Raji (cell line): ENCODE data around the gene DALRD3.

ENCODE experiments used
- POLR2A ChIP-seq: IDR thresholded peaks from 2 replicates; pipeline ENCODE4 v1.6.1; 2011; ENCODE audit warnings: low read depth, low read length, control low read depth; ENCODE audit not compliant: insufficient read depth

Gene DALRD3

DNA sequence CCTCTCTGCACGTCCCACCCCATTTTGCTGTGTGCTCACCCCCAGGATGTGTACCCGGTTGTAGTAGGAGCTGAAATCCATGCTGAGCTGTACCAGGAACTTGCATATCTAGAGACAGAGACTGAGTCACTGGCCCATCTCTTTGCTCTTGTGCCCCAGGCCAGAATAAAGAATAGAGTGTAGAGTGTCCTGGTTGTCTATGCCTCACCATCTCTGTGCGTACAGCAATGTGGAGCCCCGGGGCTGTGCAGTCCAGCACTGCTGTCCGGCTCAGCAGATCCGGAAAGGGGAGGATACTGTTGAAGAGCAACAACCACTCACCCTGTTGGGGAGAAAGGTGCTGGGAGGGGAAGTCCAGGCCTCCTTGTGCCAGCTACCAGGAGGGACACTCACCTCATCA is 2.6 kb downstream of the DALRD3 start:
- TF ChIP-seq POLR2A: no peak

DNA sequence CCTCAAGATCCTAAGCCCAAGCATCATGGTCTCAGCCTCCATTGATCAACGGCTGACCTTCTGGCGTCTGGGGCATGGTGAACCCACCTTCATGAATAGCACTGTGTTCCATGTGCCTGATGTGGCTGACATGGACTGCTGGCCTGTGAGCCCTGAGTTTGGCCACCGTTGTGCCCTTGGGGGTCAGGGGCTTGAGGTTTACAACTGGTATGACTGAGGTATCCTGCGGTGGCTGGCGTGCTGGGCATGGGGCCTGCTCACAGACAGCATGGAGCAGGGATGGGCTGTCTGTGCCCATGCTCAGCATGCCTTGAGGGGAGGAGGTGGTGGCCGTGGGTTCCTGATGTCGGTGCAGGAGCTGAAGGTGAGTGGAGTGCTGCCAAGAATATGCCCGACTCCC is 3.3 kb downstream of the DALRD3 start:
- TF ChIP-seq POLR2A: no peak

DNA sequence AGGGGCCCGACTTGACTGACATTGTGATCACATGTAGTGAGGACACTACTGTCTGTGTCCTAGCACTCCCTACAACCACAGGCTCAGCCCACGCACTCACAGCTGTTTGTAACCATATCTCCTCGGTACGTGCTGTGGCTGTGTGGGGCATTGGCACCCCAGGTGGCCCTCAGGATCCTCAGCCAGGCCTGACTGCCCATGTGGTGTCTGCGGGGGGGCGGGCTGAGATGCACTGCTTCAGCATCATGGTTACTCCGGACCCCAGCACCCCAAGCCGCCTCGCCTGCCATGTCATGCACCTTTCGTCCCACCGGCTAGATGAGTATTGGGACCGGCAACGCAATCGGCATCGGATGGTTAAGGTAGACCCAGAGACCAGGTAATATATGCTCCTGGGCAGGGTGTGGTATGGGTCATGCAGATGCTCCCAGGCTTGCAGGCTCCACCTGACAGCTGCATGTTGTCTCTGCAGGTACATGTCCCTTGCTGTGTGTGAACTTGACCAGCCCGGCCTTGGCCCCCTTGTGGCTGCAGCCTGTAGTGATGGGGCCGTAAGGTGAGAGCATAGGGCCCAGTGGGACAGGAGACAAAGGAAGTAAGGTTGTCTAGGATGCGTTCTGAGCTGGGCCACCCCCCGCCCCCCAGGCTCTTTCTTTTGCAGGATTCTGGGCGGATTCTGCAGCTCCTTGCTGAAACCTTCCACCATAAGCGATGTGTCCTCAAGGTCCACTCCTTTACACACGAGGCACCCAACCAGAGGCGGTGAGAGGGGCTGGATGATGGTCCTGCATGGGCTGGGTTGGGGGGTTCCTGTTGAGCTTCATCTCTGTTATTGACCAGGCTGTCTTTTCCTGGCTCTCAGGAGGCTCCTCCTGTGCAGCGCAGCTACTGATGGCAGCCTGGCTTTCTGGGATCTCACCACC is 4.4 kb downstream of the DALRD3 start:
- TF ChIP-seq POLR2A: no peak

DNA sequence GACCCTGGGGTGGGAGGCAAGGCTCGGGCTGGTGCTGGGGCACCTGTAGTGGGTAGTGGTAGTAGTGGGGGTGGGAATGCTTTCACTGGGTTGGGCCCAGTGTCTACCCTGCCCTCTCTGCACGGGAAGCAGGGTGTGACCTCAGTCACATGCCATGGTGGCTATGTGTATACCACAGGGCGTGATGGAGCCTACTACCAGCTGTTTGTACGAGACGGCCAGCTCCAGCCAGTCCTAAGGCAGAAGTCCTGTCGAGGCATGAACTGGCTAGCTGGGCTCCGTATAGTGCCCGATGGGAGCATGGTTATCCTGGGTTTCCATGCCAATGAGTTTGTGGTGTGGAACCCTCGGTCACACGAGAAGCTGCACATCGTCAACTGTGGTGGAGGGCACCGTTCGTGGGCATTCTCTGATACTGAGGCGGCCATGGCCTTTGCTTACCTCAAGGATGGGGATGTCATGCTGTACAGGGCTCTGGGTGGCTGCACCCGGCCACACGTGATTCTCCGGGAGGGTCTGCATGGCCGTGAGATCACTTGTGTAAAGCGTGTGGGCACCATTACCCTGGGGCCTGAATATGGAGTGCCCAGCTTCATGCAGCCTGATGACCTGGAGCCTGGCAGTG is 5.2 kb downstream of the DALRD3 start:
- TF ChIP-seq POLR2A: no peak

DNA sequence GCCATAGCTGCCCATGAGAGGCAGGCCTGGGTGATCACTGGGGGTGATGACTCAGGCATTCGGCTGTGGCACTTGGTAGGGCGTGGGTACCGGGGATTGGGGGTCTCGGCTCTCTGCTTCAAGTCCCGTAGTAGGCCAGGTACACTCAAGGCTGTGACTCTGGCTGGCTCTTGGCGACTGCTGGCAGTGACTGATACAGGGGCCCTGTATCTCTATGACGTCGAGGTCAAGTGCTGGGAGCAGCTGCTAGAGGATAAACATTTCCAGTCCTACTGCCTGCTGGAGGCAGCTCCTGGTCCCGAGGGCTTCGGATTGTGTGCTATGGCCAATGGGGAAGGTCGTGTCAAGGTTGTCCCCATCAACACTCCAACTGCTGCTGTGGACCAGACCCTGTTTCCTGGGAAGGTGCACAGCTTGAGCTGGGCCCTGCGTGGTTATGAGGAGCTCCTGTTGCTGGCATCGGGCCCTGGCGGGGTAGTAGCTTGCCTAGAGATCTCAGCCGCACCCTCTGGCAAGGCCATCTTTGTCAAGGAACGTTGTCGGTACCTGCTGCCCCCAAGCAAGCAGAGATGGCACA is 5.9 kb downstream of the DALRD3 start:
- TF ChIP-seq POLR2A: no peak

DNA sequence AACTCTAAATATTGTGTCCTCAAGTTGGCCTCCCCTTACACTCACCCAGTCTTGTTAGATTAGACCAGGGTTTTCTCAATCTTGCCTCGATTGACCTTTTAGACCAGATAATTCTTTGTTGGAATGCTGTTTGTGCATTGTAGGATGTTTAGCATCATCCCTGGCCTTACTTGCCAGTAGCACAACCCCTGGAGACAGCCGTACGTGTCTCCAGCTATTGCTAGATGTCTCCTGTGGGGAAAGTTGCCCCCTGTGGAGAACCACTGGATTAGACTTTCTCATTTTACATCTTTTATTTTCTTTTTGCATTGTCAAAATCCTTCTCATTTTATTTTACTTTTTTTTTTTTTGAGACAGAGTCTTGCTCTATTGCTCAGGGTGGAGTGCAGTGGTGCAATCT is 9.0 kb downstream of the DALRD3 start:
- no peak for TF ChIP-seq POLR2A

DNA sequence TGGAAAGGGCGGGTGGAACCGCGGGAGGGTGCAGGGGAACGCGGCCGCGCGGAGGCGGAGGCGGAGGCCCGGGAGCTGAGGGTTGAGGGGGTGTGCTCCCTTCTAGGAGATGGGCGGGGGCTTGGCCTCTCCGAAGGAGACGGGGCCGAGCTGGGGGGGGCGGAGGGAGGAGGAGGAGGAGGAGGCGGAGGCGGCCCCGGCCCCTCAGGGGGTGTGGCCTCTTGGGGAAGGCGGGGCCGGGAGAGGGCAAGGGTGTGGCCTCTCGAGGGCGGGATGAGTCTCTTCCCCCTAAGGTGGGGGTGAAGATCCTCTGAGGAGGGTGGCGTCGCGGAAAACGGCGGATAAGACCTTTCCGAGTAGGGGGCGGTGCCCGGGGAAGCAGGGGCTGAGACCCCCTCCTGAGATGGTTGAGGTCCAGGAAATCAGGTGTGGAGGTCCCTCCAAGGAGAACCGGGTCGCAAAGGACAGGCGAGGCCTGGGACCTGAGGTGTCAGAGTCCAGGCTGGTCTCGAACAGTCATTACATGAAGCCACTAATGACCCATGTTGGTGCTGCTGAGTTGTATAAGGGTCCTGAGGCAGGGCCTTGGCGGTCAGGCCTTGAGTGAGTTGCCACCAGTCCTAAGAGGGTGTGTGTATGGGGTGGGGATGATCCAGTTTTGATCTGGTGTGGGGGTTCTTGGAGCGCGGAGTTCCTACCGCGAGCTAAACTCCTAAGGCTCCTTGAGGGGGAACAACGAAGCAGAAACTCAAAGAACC is 10.4 kb downstream of the DALRD3 start:
- no peak for TF ChIP-seq POLR2A

DNA sequence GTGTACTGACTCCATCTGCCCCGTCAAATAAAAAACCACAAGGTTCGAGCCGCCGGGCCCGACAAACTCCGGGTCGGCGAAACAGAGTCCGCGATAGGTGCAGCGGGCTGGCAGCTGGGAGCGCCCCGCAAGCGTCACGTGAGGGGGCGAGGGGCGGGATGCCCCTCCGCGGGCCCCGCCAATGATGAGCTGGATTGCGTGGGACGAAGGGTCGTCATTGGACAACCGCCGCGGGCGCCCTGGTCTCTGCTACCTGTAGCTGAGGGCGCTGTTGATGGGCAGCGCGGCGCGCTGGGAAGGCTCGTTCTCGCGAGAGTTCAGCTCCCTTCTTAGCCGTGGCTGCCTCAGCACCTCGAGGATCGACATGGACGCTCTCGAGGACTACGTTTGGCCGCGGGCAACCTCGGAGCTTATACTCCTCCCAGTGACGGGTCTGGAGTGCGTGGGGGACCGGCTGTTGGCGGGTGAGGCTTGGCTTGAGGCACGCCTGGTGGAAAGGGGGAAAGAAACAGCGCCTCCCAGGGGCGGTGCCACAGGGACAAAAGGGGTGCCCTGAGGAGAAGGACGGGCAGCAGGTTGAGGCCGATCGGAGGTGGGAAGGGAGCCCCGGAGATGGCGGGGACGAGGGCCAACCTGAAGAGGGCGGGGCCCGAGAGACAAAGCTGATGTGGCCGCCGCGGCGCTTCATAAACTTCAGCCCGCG is 11.2 kb downstream of the DALRD3 start, which contains the start of gene WDR6:
Gene WDR6, plus strand, starts transcription at position 324 of the 703 bp plus-strand sequence. Its CDS starts 41 bp downstream, at position 365.
- TF ChIP-seq POLR2A: peak; percentile 85

DNA sequence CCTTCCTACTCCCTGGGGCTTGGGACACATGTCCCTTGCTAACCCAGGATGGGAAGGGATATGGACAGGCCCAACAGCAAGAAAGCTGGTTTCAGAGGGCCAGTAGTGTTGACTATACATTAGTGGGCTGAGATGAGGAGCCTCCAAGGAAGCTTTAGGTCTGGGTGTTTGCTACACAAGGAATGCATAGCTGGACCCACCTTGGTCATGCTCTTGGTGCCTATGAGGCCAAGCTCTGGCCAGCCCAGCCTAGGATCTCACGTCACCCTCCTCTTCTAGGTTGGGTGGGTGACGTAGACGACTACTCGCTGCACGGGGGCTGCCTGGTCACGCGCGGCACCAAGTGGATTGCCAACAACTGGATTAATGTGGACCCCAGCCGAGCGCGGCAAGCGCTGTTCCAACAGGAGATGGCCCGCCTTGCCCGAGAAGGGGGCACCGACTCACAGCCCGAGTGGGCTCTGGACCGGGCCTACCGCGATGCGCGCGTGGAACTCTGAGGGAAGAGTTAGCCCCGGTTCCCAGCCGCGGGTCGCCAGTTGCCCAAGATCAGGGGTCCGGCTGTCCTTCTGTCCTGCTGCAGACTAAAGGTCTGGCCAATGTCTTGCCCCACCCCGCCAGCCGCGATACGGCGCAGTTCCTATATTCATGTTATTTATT is 11.8 kb downstream of the DALRD3 start:
- no peak for TF ChIP-seq POLR2A

DNA sequence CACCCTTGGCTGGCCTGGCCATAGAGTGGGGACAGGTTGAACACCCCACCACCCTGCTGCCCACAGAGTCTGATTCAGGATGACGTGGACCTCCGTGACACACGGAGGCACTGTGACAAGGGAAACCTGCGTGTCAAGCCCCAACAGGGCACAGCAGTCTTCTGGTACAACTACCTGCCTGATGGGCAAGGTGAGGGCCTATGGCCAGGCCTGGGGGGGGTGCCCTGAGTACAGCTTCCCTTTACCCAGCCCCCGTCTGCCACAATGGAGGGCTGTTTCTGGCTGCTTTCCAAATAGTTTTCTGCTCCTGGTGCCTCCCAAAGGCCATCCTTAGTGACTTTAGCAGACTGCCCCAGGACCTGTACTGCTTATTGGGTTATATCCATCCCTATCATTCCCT is 12.4 kb downstream of the DALRD3 start:
- TF ChIP-seq POLR2A: no peak

DNA sequence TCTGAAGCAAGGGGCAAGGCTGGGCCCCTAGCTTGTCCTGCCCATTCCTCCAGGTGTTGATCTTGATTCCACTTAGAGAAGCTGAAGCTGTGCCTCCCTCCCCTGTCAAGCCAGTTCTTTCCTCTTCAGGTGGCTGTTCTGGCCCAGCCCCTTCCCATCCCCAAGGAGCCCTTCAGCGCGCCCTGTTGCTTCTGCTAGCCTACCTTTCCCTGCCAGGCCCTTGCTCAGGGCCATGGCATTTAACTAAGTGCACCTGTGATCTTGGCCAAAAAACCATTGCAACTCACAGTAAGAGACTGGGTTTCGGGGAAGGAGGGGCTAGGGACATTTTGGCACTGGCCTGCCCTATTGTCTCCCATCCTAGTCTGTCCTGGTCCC is 13.1 kb downstream of the DALRD3 start:
- no peak for TF ChIP-seq POLR2A

DNA sequence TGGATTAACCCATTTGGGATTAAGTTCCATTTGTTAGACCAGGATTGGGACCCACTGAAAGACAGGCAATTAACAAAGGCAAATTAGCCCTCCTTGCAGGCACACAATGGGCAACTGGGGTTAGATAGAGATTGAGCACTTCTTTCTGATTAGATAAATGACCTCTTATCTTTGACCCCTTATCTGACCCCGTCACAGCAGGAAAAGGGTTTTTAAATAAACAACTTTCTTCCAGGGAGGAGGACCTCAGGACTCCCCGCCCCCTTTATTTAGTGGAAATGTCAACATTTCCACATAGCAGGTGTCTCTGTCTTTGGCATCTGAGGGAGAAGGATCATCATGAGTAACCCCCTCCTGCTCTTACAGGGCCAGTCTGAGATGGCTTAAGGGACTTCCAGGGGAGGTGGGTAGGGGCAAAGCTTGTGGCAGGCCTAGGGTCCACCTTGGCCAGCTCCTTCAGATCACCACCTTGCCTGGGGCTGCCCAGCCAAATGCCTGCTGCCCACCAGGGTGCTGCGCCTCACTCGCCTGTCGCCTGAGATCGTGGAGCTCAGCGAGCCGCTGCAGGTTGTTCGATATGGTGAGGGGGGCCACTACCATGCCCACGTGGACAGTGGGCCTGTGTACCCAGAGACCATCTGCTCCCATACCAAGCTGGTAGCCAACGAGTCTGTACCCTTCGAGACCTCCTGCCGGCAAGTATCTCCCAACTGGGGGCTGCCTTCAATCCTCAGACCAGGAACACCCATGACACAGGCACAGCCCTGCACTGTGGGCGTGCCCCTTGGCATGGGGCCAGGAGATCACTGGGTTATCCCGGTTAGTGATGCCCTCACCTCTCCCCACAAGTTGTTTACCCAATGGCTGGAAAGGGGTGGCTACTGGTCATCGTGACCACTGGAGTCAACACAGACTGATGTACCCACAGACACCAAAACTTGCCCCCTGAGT is 13.8 kb downstream of the DALRD3 start:
- no peak for TF ChIP-seq POLR2A

DNA sequence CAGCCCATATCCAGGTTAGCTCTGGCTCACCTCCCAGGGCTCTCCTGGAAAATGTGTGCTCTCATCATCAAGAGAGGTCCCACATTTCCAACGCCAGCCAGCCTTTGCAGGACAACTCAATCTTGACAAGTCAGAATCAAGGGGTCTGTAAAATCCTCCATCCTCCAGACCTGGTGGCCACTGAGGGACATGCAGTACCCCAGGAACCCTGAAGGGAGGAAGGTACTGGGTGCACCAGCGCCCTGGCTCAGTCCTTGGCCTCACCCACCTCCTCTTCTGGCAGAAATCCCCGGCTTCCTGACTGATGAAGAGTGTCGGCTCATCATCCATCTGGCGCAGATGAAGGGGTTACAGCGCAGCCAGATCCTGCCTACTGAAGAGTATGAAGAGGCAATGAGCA is 17.2 kb downstream of the DALRD3 start:
- TF ChIP-seq POLR2A: no peak
